Mucosa of rectum (tissue), 2 donors: ENCODE measurements around the gene RPTOR.

ENCODE experiments used
- H3K27ac ChIP-seq, 2 donors: one replicate each; pipeline ENCODE4 v1.7.0; 2013; ENCODE audit warnings: inconsistent platforms in 2 of 2, low read depth in 2 of 2, low read length in 2 of 2
- H3K27me3 ChIP-seq, 2 donors: one replicate each; pipeline ENCODE4 v1.7.0; 2013; ENCODE audit warnings: low read length in 2 of 2; ENCODE audit not compliant: control insufficient read depth in 2 of 2, insufficient read depth in 2 of 2
- H3K36me3 ChIP-seq, 2 donors: one replicate each; pipeline ENCODE4 v1.7.0; 2013; ENCODE audit warnings: low read length in 2 of 2; ENCODE audit not compliant: control insufficient read depth in 2 of 2, insufficient read depth in 2 of 2
- H3K4me1 ChIP-seq, 2 donors: one replicate each; pipeline ENCODE4 v1.7.0; 2013; ENCODE audit warnings: low read length in 2 of 2, mild to moderate bottlenecking in 1 of 2; ENCODE audit not compliant: control insufficient read depth in 2 of 2, insufficient read depth in 2 of 2
- H3K4me3 ChIP-seq, 2 donors: one replicate each; pipeline ENCODE4 v1.7.0; 2013; ENCODE audit warnings: low read length in 2 of 2
- H3K9ac ChIP-seq, 2 donors: one replicate each; pipeline ENCODE4 v1.7.0; 2013; ENCODE audit warnings: low read length in 2 of 2, low read depth in 1 of 2, mild to moderate bottlenecking in 1 of 2
- H3K9me3 ChIP-seq, 2 donors: one replicate each; pipeline ENCODE4 v1.7.0; 2013; ENCODE audit warnings: low read length in 2 of 2; ENCODE audit not compliant: control insufficient read depth in 2 of 2
- donor health status: healthy.
- donor health status: Normal muscosa, but diverticular disease.

The RPTOR gene

GRCh38 chr17:80640366-80641084 lies 95.9 kb downstream of the RPTOR start:
- Histone ChIP-seq H3K4me1 (peaks cover 0 to 4% of the 10 kb centered on the region in 2 donors), H3K27me3 (no peaks in the 10 kb centered on the region), H3K36me3 (peaks cover 0 to 3% of the 10 kb centered on the region in 2 donors), H3K27ac (no peak overlapping the region), H3K9me3 (no peaks in the 10 kb centered on the region), H3K4me3 (no peak overlapping the region), H3K9ac (no peak overlapping the region)

DNA sequence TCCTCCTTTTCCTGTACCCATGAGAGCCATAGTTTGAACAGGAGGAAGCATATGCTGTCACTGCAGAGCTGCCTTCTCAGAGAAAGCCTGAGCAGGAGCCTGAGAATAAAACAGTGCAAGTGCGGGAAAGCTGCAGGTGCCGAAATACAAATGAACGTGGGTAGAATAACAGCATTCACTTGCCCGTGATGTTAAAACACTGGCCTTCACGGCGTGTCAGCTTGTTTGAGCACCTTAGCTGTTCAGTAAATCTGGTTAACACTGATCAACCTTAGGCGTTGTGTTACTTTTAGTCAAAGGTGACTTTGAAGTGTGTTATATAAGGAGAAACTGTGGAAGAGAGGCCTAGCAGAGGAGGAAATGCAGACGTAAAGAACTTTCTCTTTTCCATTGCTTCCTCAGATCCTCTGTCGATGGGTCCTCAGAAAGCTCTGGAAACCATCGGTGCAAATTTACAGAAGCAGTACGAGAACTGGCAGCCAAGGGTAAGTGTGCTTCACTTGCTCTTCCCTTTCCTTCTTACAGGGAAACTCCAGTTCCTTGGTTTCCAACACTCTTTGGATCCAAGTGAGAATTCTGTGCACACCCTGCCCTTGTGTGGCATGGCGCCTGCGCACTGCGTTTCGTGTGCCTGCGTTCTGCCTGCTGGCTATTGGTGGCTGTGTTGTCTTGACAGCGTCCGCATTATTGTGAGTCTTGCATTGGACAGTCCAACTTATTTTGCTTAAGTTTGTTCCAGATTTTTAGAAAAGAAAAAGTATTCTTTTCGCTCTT lies 98.9 kb downstream of the RPTOR start:
- H3K4me3 ChIP-seq = no peak overlapping the region
- H3K9me3 ChIP-seq = no peaks in the 10 kb centered on the region
- H3K36me3 ChIP-seq = peaks cover 0 to 3% of the 10 kb centered on the region in 2 donors
- no peak overlapping the region for H3K9ac ChIP-seq
- H3K27ac ChIP-seq = no peak overlapping the region
- H3K4me1 ChIP-seq = no peaks in the 10 kb centered on the region
- no peaks in the 10 kb centered on the region for H3K27me3 ChIP-seq

DNA sequence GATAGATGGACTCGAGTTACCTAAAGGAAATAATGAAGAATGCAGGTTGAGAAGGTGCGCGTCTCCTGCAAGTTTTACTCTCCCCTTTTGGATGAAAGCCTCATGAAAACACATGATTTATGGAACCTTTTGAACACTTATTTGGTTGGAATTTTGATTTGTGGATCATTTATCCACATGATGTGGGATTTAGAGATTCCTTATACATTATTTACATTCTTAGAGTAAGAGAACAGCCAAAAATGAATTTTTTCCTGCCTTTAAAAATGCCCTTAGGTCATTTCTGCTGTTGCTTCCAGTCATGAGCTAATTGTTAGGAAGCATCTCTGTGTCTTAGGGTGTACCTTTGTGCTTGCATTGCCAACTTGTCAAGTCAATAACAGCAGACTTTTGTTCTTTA lies 99.9 kb downstream of the RPTOR start:
- Histone ChIP-seq H3K27ac (no peak overlapping the region), H3K36me3 (peaks cover 0 to 3% of the 10 kb centered on the region in 2 donors), H3K4me3 (no peak overlapping the region), H3K9ac (no peak overlapping the region), H3K9me3 (no peaks in the 10 kb centered on the region), H3K27me3 (no peaks in the 10 kb centered on the region), H3K4me1 (peaks cover 0 to 5% of the 10 kb centered on the region in 2 donors)

DNA sequence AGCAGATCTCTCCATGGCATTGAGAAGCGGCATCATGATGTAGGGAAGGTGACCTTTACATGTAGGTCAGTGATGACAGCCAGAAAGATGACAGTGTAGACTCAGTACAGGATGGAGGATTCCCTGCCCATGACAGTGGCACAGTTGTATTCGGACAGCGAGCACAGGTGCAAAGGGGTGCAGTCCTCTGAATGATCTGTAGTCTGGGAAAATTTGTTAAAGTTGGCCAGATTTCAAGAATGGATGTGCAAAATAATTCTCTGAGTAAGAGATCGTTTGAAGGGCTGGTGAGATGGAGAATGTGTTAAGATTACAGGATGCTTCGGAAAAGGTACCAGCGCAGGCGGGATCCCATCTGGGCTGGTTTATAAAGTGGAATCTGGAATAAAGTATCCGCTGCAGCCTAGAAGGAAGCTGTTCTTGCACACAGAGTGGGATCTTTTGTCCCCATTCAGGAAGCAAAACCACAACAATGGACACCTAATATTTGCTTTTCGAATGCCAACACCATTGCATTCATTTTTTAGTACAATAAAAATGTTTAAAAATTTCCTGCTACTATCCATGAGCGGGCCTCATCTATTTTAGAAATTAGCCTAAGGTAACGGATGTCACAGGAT lies 101.2 kb downstream of the RPTOR start:
- Histone ChIP-seq H3K4me3 (no peak overlapping the region), H3K27ac (no peak overlapping the region), H3K4me1 (peaks cover 0 to 6% of the 10 kb centered on the region in 2 donors), H3K27me3 (no peaks in the 10 kb centered on the region), H3K9me3 (no peaks in the 10 kb centered on the region), H3K9ac (no peak overlapping the region), H3K36me3 (peaks cover 0 to 3% of the 10 kb centered on the region in 2 donors)

DNA sequence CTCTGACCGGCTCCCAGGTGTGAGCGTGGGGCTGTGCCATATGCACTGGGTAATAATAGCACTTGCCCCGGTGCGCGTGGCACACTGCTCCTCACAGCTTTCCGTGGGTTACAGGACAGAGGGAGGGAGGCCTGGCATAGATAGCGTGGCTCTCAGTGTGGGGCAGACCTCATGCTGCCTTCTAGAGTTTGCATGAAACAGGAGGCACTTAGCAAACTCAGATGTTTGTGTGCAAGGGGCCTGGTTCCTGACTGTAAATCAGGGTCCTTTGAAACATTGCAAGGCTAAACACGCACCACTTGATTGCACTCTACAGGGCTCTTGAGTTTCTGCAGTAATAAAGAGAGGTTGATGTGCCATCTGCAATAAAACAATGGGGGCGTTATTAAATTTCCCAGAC lies 101.7 kb downstream of the RPTOR start:
- Histone ChIP-seq H3K36me3 (peaks cover 0 to 3% of the 10 kb centered on the region in 2 donors), H3K4me3 (no peak overlapping the region), H3K4me1 (peaks cover 0 to 6% of the 10 kb centered on the region in 2 donors), H3K27ac (no peak overlapping the region), H3K27me3 (no peaks in the 10 kb centered on the region), H3K9ac (no peak overlapping the region), H3K9me3 (no peaks in the 10 kb centered on the region)

DNA sequence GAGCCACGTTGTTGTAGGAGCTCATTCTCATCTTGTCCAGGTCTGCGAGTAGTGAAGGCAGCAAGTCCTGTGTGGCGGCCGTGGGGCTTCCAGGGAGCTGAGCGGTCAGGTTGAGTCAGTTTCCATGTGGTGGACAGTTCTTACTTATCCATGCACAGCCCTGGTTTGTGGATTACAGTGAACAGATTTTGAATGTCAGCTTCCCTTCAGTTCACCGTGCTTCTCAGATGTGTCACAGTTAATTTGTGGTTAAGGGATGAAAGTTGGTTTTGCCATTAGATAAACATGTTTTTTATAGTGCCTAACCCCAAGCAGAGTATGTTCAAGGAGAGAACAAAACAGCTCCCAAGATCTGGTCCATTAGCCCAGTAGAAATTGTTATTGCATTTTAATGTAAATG lies 103.1 kb downstream of the RPTOR start:
- H3K9ac ChIP-seq = no peak overlapping the region
- no peaks in the 10 kb centered on the region for H3K27me3 ChIP-seq
- H3K4me1 ChIP-seq = peaks cover 0 to 6% of the 10 kb centered on the region in 2 donors
- no peak overlapping the region for H3K4me3 ChIP-seq
- H3K9me3 ChIP-seq = no peaks in the 10 kb centered on the region
- H3K27ac ChIP-seq = no peak overlapping the region
- H3K36me3 ChIP-seq = peaks cover 0 to 3% of the 10 kb centered on the region in 2 donors

DNA sequence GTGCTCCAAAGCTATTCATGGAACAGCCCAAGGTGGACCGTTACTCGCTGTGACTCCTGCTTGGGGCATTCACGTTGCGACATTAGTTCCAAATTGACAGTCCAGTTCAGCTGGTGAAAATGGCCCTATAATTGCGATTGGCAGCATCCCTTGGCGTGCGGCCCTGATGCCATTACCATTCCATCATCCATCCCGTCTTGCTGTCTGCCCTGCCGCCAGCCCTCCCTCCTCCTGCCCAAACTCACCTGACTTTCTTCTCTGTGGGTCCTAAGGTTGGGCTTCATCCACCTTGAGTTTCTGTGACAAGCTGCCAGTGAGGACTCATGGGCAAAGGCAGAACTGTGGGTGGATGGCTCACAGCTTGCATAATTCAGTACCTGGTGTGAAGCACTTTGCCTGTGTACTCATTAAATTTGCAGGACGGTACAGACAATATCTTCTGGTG lies 104.6 kb downstream of the RPTOR start:
- Histone ChIP-seq H3K27ac (no peak overlapping the region), H3K4me3 (peak overlapping the region in 1 of 2 donors; percentile 13), H3K9ac (no peak overlapping the region)

DNA sequence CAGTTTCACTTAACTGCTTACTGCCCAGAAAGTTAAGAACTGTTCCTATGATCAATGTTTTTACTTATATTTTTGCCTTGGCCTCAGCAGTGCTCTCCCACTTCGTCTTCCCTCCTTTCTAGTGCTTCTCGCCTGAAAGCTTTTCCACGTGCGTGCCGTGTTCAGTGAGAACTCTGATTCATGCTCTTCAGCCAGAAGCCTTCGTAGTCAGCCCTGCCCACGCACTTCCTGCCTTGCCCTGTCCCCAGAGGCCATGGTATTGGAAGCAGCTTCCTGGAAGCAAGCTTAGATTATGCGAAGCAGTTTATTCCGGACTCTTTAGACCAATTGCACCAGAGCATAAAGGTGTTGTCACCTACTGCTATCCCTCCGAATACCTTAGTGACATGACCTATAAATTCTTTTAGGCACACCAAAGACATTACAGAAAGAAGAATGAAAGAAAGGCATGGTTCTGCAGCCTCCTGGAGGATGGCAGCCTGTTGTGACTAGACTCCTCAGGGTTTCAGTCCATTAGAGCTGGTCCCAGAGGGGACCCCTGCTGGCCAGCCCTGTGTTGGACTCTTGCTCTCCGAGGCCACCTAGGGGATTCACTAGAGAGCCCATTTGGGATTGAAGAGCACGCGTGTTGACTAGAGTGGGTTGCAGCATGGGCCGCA lies 105.2 kb downstream of the RPTOR start:
- no peaks in the 10 kb centered on the region for H3K9me3 ChIP-seq
- no peaks in the 10 kb centered on the region for H3K36me3 ChIP-seq
- peak overlapping the region in 1 of 2 donors; percentile 17 for H3K9ac ChIP-seq
- H3K27ac ChIP-seq = no peak overlapping the region
- peak overlapping the region; percentile 13 to 14 for H3K4me3 ChIP-seq
- H3K4me1 ChIP-seq = peaks cover 0 to 9% of the 10 kb centered on the region in 2 donors
- no peaks in the 10 kb centered on the region for H3K27me3 ChIP-seq

More for the DNA sequence above, 104.6 kb downstream of the RPTOR start:
- H3K9me3 ChIP-seq = no peaks in the 10 kb centered on the region
- peaks cover 0 to 9% of the 10 kb centered on the region in 2 donors for H3K4me1 ChIP-seq
- H3K27me3 ChIP-seq = no peaks in the 10 kb centered on the region
- H3K36me3 ChIP-seq = no peaks in the 10 kb centered on the region

GRCh38 chr17:80650331-80650672 lies 105.7 kb downstream of the RPTOR start:
- Histone ChIP-seq H3K4me1 (peaks cover 0 to 9% of the 10 kb centered on the region in 2 donors), H3K36me3 (no peaks in the 10 kb centered on the region), H3K9ac (peak overlapping the region in 1 of 2 donors; percentile 17), H3K9me3 (no peaks in the 10 kb centered on the region), H3K27me3 (no peaks in the 10 kb centered on the region), H3K4me3 (no peak overlapping the region), H3K27ac (no peak overlapping the region)
